Endothelial cell of umbilical vein (primary cell): Measurements from ENCODE around the gene LDHAL6B. TPM values are rescaled to one million over a fixed set of nuclear protein-coding genes. Genes with fewer than 3 reads are reported as not detected.

Experiments used
- BruUV-seq: library from RNA; stranded (reverse); fragments of 400-500 nt; replicated peaks from 2 replicates; lab custom pipeline; 2021; lab: Mats Ljungman, UMichigan
- CTCF ChIA-PET: fragments of 300-600, 350-600 bp; sonication (Branson Sonifier 250); formaldehyde crosslinking; loops from one replicate; lab custom pipeline; 2021; ENCODE audit warnings: antibody characterized with exemption, inconsistent platforms; lab: Charles Lee
- POLR2A ChIA-PET: fragments of 300-600, 350-600 bp; sonication (Branson Sonifier 250); formaldehyde crosslinking; loops from one replicate; lab custom pipeline; 2021; ENCODE audit warnings: antibody characterized with exemption, inconsistent platforms; lab: Charles Lee
- DNase-seq: peaks from one replicate; pipeline ENCODE4 v3.0.0-alpha.2; 2011; ENCODE audit warnings: low read depth, low spot score
- FAIRE-seq: peaks from 2 replicates; lab custom pipeline; 2011; peaks lifted over from hg19 to GRCh38; lab: Jason Lieb, UNC
- H2AFZ ChIP-seq: 2 replicates; pipeline ENCODE4 v1.6.0; 2012; ENCODE audit warnings: low read depth, low read length, control low read depth, inconsistent platforms
- H3K27ac ChIP-seq: 2 replicates; pipeline ENCODE4 v1.5.1; 2011; ENCODE audit warnings: low read depth, mild to moderate bottlenecking, control low read depth, low read length, moderate library complexity; ENCODE audit not compliant: insufficient read depth
- H3K27me3 ChIP-seq, 2 experiments: 2 replicates each; pipeline versions ENCODE4 v1.6.0 to v1.6.1; 2011; ENCODE audit warnings: low read length in 2 of 2, mixed read lengths in 1 of 2; ENCODE audit not compliant: control insufficient read depth in 2 of 2, insufficient read depth in 2 of 2
- H3K36me3 ChIP-seq, 2 experiments: 2 replicates in 1 of 2; 3 replicates in 1 of 2; pipeline ENCODE4 v1.5.1; 2011; ENCODE audit warnings: low read length in 2 of 2, mild to moderate bottlenecking in 1 of 2, moderate library complexity in 1 of 2; ENCODE audit not compliant: control insufficient read depth in 2 of 2, insufficient read depth in 2 of 2; ENCODE audit errors: extremely low read depth in 1 of 2
- H3K4me1 ChIP-seq: 3 replicates; pipeline ENCODE4 v1.5.1; 2011; ENCODE audit warnings: mild to moderate bottlenecking, low read length; ENCODE audit not compliant: control insufficient read depth, insufficient read depth; ENCODE audit errors: extremely low read depth
- H3K4me2 ChIP-seq: 2 replicates; pipeline ENCODE4 v1.6.1; 2011; ENCODE audit warnings: low read length, control low read depth, mixed read lengths; ENCODE audit not compliant: insufficient read depth
- H3K4me3 ChIP-seq, 3 experiments: fragments of 200-600 bp in 1 of 3; sonication (generic), shearing (Covaris generic) in 1 of 3; replicated peaks in 1 of 3; 2 replicates each; pipeline ENCODE4 v1.5.1; 2011 to 2016; ENCODE audit warnings: control low read depth in 3 of 3, low read length in 3 of 3, mild to moderate bottlenecking in 2 of 3, inconsistent platforms in 1 of 3, low read depth in 1 of 3, moderate library complexity in 1 of 3; ENCODE audit not compliant: insufficient read depth in 1 of 3
- H3K79me2 ChIP-seq: 2 replicates; pipeline ENCODE4 v1.6.0; 2012; ENCODE audit warnings: low read length, inconsistent platforms; ENCODE audit not compliant: control insufficient read depth, insufficient read depth
- H3K9ac ChIP-seq: replicated peaks from 2 replicates; pipeline ENCODE3; 2011; ENCODE audit warnings: low read length, control low read depth; ENCODE audit not compliant: insufficient read depth; ENCODE audit errors: extremely low read depth
- H3K9me1 ChIP-seq: replicated peaks from 3 replicates; pipeline ENCODE4 v1.6.0; 2011; ENCODE audit warnings: mild to moderate bottlenecking, low read length; ENCODE audit not compliant: control insufficient read depth, insufficient read depth; ENCODE audit errors: extremely low read depth
- H3K9me3 ChIP-seq: replicated peaks from 2 replicates; pipeline ENCODE4 v1.5.1; 2012; ENCODE audit warnings: low read length, inconsistent platforms; ENCODE audit not compliant: control insufficient read depth, insufficient read depth
- H4K20me1 ChIP-seq: replicated peaks from 2 replicates; pipeline ENCODE3; 2011; ENCODE audit warnings: mild to moderate bottlenecking, low read length; ENCODE audit not compliant: control insufficient read depth, insufficient read depth; ENCODE audit errors: extremely low read depth
- CTCF ChIP-seq, 2 donors: IDR thresholded peaks; 1 replicate in 1 of 2; 2 replicates in 1 of 2; pipeline ENCODE4 v1.5.1; 2011; ENCODE audit warnings: low read length in 2 of 2, mild to moderate bottlenecking in 2 of 2, moderate library complexity in 2 of 2, control low read depth in 1 of 2, inconsistent platforms in 1 of 2, low read depth in 1 of 2; ENCODE audit not compliant: insufficient read depth in 1 of 2; ENCODE audit errors: extremely low read depth in 1 of 2
- FOS ChIP-seq: IDR thresholded peaks from 2 replicates; pipeline ENCODE4 v1.6.1; 2011; ENCODE audit warnings: mild to moderate bottlenecking, low read length, moderate library complexity, borderline replicate concordance; ENCODE audit not compliant: insufficient read depth
- JUN ChIP-seq: IDR thresholded peaks from 2 replicates; pipeline ENCODE4 v1.6.1; 2011; ENCODE audit warnings: borderline replicate concordance, low read depth; ENCODE audit not compliant: insufficient read length, insufficient read depth
- POLR2A ChIP-seq: IDR thresholded peaks from 2 replicates; pipeline ENCODE4 v1.6.1; 2012; ENCODE audit warnings: low read depth, mild to moderate bottlenecking, control low read depth, low read length
- dilution Hi-C: fragments of 300-500 bp; cut with MboI; formaldehyde crosslinking; loops from one replicate; pipeline ENCODE4 v1.15.0; 2019; ENCODE audit warnings: low sequenced_read_pairs; ENCODE audit not compliant: extremely low pct_ligation_motif_present
- intact Hi-C: fragments of 100-400 bp; cut with micrococcal nuclease; formaldehyde crosslinking; loops from one replicate; pipeline ENCODE4 v1.10.0; 2022
- polyA plus RNA-seq, 4 experiments: library from polyadenylated mRNA; depleted of rRNA in 3 of 4; stranded (reverse) in 3 of 4; unstranded in 1 of 4; fragments of >200 nt; gene quantifications; 2 replicates each; pipeline versions ENCODE4 v1.2.1 to v1.2.3, GENCODE V29; 2011 to 2012; ENCODE audit warnings: missing spikeins in 1 of 4
- total RNA-seq: library from RNA; stranded (reverse); gene quantifications from 2 replicates; pipeline ENCODE4 v1.2.3, GENCODE V29; 2021
- TF ChIP-seq, protein P1 (sequence below): IDR thresholded peaks from 2 replicates; pipeline ENCODE4 v1.6.1; 2011; ENCODE audit not compliant: insufficient read depth, insufficient read length

The LDHAL6B gene
- total and polyA plus RNA-seq, 2 donors (not counting 3 experiments of a cell fraction or from before 2014, with no cell fraction given) = not detected

- ChIA-PET POLR2A (no interaction called here), CTCF (no interaction called here)
- TF ChIP-seq POLR2A (no peak), FOS (no peak), CTCF (IDR thresholded peaks at IDR 0.05; ENCODE audit: extremely low read depth in 1 of 2, insufficient read depth in 1 of 2, low read depth in 1 of 2, low read length in 2 of 2) (no peak), JUN (no peak)
- TF ChIP-seq, protein P1, sequence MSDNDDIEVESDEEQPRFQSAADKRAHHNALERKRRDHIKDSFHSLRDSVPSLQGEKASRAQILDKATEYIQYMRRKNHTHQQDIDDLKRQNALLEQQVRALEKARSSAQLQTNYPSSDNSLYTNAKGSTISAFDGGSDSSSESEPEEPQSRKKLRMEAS = no peak
- Histone ChIP-seq H3K4me1 (no peaks in the 10 kb centered on the region), H3K27me3 (no peaks in the 10 kb centered on the region), H4K20me1 (no peaks in the 10 kb centered on the region), H3K4me3 (no peak overlapping the region), H3K9me3 (no peaks in the 10 kb centered on the region), H3K36me3 (peaks cover 10 to 41% of the 10 kb centered on the region in 2 experiments), H2AFZ (no peak overlapping the region), H3K79me2 (no peaks in the 10 kb centered on the region), H3K4me2 (no peak overlapping the region), H3K9ac (no peak overlapping the region), H3K27ac (no peak overlapping the region), H3K9me1 (no peaks in the 10 kb centered on the region)
- no peak for DNase-seq
- FAIRE-seq = no peak
- dilution Hi-C loops = no loop called here
- BruUV-seq = no TSS peak
- intact Hi-C loops = no loop called here
Observed at GRCh38 chr15:59159210-59159609, 47.4 kb upstream of the LDHAL6B start.
